ENCODE measurements around the gene RSKR.
"Not testable (repeated sequence)": the region's sequence is repeated elsewhere in the genome, so short reads cannot be mapped to it uniquely, and the experiment has no call there.

Gene RSKR, protein sequence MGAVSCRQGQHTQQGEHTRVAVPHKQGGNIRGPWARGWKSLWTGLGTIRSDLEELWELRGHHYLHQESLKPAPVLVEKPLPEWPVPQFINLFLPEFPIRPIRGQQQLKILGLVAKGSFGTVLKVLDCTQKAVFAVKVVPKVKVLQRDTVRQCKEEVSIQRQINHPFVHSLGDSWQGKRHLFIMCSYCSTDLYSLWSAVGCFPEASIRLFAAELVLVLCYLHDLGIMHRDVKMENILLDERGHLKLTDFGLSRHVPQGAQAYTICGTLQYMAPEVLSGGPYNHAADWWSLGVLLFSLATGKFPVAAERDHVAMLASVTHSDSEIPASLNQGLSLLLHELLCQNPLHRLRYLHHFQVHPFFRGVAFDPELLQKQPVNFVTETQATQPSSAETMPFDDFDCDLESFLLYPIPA

DNA sequence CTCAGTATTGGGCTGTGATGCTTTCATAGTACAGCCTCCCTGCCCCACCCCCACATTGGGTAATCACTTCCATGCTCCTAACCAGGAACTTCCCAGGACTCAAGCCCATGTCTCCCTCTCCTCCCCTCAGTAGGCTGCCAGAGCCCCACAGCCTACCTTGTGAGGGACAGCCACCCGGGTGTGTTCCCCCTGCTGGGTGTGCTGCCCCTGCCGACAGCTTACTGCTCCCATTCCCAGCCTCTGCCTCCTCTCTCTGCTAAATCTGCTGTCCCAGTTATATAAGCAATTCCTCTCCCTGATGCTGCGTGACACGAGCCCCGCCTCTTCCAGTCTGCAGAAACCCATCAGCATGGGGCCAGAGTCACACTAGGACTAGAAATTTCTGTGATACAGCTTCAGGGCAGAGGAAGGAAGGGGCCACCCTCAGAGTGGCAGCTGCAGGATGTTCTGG, at the start of gene RSKR:
Gene RSKR (minus strand): TSS at position 255 of the 451 bp plus-strand sequence. CDS start 24 bp downstream, at position 231.
- DNase-seq = no peak
- no peak for TF ChIP-seq POLR2A (IDR thresholded peaks at IDR 0.05; ENCODE audit: low read length)

DNA sequence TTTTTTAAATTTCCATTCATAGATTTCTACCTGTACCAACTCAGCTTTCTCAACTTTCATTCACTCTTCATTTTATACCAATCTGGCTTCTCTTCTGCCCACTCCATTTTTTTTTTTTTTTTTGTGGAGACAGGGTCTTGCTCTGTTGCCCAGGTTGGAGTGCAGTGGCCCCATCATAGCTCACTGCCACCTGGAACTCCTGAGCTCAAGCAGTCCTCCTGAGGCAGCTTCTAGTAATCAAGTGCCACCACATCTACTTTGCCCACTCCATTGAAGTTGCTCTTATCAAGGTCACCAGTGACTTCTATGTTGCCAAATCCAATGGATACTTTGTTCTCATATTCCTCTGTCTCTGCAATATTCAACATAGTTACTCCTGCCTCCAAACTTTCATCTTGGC, 49.7 kb upstream of the RSKR start:
- TF ChIP-seq POLR2A (IDR thresholded peaks at IDR 0.05; ENCODE audit: low read length) (no peak), GATA1 (IDR thresholded peaks at IDR 0.05; ENCODE audit: low read depth, low read length) (no peak)
- peak; percentile 31 to 52 for DNase-seq

DNA sequence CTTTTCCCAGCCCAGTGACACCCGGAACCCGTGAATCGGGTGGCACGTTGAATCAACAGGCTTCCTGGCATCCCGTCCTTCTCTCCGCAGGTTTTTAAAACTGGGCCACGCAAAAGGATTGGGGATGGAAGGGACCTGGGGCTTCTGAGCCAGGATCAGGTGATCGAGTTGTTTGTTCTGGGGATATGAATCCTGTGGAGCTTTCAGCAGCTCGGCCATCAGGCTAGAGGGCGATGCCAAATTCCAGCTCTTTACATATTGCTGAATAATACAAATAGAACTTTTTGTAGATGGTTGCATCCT, 48.5 kb upstream of the RSKR start:
- peak in 1 of 2 experiments; percentile 51 for DNase-seq
- no peak for TF ChIP-seq GATA1 (IDR thresholded peaks at IDR 0.05; ENCODE audit: low read depth, low read length)

DNA sequence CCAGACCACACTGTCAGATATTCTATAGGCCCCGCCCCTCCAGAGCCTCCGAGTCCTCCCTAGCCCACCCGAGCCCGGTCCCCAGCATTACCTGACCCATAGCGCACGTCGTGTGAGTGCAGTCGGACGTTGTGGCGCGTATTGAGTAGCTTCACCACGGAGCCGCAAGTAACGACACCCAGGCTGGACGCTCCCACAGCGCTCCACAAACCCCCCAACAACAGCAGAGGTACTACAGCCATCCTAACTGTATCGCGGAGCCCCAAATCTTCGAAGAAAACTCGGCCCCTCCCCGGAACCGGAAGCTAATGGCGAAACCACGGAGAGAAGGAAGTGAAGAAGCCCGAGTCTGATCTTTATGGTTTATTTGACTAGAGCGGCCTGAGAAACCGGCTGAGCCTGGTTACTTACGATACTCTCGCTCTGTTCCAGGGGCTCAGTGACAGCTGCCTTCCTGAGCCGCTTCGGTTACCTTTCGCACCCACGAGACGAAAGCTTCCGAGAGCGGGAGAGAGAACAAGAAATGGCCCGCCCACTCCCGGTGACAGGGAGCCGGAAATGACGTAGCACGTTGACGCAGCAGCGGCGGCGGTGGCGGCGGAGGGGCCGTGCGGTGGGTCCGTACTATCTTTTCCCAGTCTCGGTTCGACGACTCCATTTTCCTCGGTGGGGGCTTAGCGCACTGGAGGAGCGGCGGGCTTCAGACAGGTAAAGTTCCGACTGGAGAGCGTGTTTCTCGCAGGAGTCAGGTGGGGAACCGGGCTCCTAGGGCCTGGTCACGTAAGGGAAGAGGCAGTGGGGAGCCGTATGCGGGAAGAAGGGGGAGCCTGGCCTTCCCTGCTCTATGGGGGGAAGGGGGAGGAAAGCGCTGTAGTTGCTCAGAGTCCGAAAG, 47.9 kb upstream of the RSKR start, which contains the start of the genes SDF2 and SUPT6H:
Gene SDF2 (minus strand): TSS at position 272 of the 892 bp plus-strand sequence. CDS start 30 bp downstream, at position 242.
Gene SUPT6H (plus strand): TSS at position 571 of the 892 bp plus-strand sequence. CDS start 11,197 bp downstream, outside the sequence.
- TF ChIP-seq POLR2A (IDR thresholded peaks at IDR 0.05; ENCODE audit: low read length) = peak; percentile 91
- no peak for TF ChIP-seq GATA1 (IDR thresholded peaks at IDR 0.05; ENCODE audit: low read depth, low read length)

DNA sequence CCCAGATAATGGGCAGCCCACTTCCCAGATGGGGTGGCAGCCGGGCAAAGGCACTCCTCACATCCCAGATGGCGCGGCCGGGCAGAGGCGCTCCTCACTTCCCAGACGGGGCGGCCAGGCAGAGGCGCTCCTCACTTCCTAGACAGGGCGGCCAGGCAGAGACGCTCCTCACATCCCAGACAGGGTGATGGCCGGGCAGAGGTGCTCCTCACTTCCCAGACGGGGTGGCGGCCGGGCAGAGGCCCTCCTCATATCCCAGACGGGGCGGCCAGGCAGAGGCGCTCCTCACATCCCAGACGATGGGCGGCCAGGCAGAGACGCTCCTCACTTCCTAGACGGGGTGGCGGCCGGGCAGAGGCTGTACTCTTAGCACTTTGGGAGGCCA, 45.5 kb upstream of the RSKR start:
- not testable (repeated sequence) for DNase-seq

More for the DNA sequence above, 47.9 kb upstream of the RSKR start, which contains the start of the genes SDF2 and SUPT6H:
- peak; percentile 95 to 97 for DNase-seq

DNA sequence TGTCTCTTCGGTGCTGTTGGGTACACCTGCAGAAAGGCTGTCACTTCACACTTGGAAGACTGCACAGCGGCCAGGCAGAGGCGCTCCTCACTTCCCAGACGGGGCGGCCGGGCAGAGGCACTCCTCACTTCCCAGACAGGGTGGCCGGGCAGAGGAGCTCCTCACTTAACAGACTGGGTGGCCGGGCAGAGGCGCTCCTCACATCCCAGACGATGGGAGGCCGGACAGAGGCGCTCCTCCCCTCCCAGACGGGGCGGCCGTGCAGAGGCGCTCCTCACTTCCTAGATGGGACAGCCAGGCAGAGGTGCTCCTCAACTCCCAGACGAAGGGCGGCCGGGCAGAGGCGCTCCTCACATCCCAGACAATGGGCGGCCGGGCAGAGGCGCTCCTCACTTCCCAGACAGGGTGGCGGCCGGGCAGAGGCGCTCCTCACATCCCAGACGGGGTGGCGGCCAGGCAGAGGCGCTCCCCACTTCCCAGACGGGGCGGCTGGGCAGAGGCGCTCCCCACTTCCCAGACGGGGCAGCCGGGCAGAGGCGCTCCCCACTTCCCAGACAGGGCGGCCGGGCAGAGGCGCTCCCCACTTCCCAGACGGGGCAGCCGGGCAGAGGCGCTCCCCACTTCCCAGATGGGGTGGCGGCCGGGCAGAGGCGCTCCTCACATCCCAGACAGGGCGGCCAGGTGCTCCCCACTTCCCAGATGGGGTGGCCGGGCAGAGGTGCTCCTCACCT, 44.9 kb upstream of the RSKR start:
- DNase-seq = not testable (repeated sequence)

GRCh38 chr17:28658342-28658741, 44.4 kb upstream of the RSKR start:
- not testable (repeated sequence) for DNase-seq

GRCh38 chr17:28657756-28658155, 43.8 kb upstream of the RSKR start:
- no peak for DNase-seq
- no peak for TF ChIP-seq GATA1 (IDR thresholded peaks at IDR 0.05; ENCODE audit: low read depth, low read length)
- no peak for TF ChIP-seq POLR2A (IDR thresholded peaks at IDR 0.05; ENCODE audit: low read length)

- no peak for TF ChIP-seq GATA1 (IDR thresholded peaks at IDR 0.05; ENCODE audit: low read depth, low read length)
- no peak for TF ChIP-seq POLR2A (IDR thresholded peaks at IDR 0.05; ENCODE audit: low read length)
- no peak for DNase-seq
Measured at GRCh38 chr17:28655160-28655559, 41.2 kb upstream of the RSKR start.

DNA sequence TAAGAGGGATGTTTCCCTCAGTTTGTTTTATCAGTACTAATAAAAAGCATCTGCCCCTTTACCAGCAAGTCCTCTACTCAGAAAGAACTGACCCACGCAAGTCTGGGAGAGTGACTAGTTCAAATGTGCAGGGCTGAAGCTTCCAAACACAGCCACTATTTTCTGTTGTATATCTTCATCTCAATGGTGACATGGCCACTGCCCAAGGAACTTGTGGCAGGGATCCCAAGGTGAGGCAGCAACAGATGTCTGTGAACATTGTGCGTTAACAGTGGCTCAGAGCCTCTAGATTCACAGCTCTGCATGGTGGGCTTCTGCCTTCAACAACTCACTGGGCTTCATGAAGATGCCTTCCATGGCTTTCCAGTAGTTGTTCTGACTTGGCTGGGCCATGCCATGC, 34.7 kb upstream of the RSKR start:
- no peak for DNase-seq
- TF ChIP-seq POLR2A (IDR thresholded peaks at IDR 0.05; ENCODE audit: low read length) (no peak), GATA1 (IDR thresholded peaks at IDR 0.05; ENCODE audit: low read depth, low read length) (no peak)

- peak in 1 of 2 experiments; percentile 47 for DNase-seq
- no peak for TF ChIP-seq POLR2A (IDR thresholded peaks at IDR 0.05; ENCODE audit: low read length)
- TF ChIP-seq GATA1 (IDR thresholded peaks at IDR 0.05; ENCODE audit: low read depth, low read length) = no peak
Measured at GRCh38 chr17:28646039-28646754, 32.2 kb upstream of the RSKR start.

DNA sequence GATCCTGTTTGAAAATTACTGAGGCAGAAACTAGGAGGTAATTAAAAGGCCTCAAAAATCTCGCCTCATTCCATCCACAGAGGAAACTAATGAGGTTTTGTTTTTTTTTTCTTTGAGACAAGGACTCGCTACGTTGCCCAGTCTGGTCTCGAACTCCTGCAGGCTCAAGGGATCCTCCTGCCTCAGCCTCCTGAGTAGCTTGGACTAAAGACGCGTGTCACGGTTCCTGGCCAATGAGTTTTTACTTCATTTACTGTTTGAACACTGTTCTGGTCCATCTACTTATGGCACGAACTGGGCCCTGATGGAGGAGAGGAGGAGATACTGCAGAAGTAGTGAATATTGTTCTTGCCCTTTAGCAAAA, 31.6 kb upstream of the RSKR start:
- TF ChIP-seq POLR2A (IDR thresholded peaks at IDR 0.05; ENCODE audit: low read length) (peak; percentile 17), GATA1 (IDR thresholded peaks at IDR 0.05; ENCODE audit: low read depth, low read length) (no peak)
- no peak for DNase-seq

- peak; percentile 97 to 98 for DNase-seq
- no peak for TF ChIP-seq GATA1 (IDR thresholded peaks at IDR 0.05; ENCODE audit: low read depth, low read length)
- peak; percentile 83 for TF ChIP-seq POLR2A (IDR thresholded peaks at IDR 0.05; ENCODE audit: low read length)
Measured at GRCh38 chr17:28644787-28645575, 31.0 kb upstream of the RSKR start, which contains the start of gene BLTP2. Gene BLTP2 (minus strand): TSS chr17:28645158. CDS start chr17:28645056, 102 bp downstream.
